H1 (cell line): Measurements from ENCODE around the gene CDRT15L2. TPM values are rescaled to one million over a fixed set of nuclear protein-coding genes. Genes with fewer than 3 reads are reported as not detected.

Source experiments
- CTCF ChIA-PET: fragments of 300-600 bp; sonication (Branson Sonifier 250); formaldehyde crosslinking; loops from one replicate; lab custom pipeline; 2021; ENCODE audit not compliant: partially characterized antibody; lab: Charles Lee
- POLR2A ChIA-PET: fragments of 300-600 bp; sonication (Branson Sonifier 250); formaldehyde crosslinking; loops from one replicate; lab custom pipeline; 2021; ENCODE audit warnings: inconsistent platforms; ENCODE audit not compliant: partially characterized antibody; lab: Charles Lee
- DNase-seq, 2 experiments: peaks; one replicate each; pipeline versions ENCODE4 v3.0.0 to v3.0.0-alpha.2; 2010 to 2022; ENCODE audit warnings: low spot score in 2 of 2, low read depth in 1 of 2, mixed read lengths in 1 of 2
- FAIRE-seq: peaks from 2 replicates; lab custom pipeline; 2011; peaks lifted over from hg19 to GRCh38; lab: Jason Lieb, UNC
- H2AFZ ChIP-seq: 2 replicates; pipeline ENCODE4 v1.8.1; 2012; ENCODE audit warnings: low read length, inconsistent platforms
- H2AK5ac ChIP-seq: 2 replicates; pipeline ENCODE4 v1.6.1; 2013; ENCODE audit warnings: low read depth, low read length
- H2BK120ac ChIP-seq: replicated peaks from 2 replicates; pipeline ENCODE3; 2013; ENCODE audit warnings: low read depth, low read length, inconsistent platforms
- H2BK12ac ChIP-seq: 2 replicates; pipeline ENCODE4 v1.6.1; 2013; ENCODE audit warnings: low read depth, low read length
- H2BK15ac ChIP-seq: 2 replicates; pipeline ENCODE4 v1.6.1; 2013; ENCODE audit warnings: low read length
- H2BK20ac ChIP-seq: 2 replicates; pipeline ENCODE4 v1.6.1; 2013; ENCODE audit warnings: low read length
- H2BK5ac ChIP-seq: 2 replicates; pipeline ENCODE4 v1.6.1; 2013; ENCODE audit warnings: low read depth, low read length
- H3K14ac ChIP-seq: 2 replicates; pipeline ENCODE4 v1.6.1; 2013; ENCODE audit warnings: inconsistent platforms; ENCODE audit not compliant: insufficient read length
- H3K18ac ChIP-seq: 2 replicates; pipeline ENCODE4 v1.6.1; 2013; ENCODE audit warnings: low read length; ENCODE audit errors: extremely low read depth
- H3K23ac ChIP-seq: 2 replicates; pipeline ENCODE4 v1.6.1; 2013; ENCODE audit warnings: inconsistent platforms; ENCODE audit not compliant: insufficient read length
- H3K23me2 ChIP-seq: 2 replicates; pipeline ENCODE4 v1.6.1; 2013; ENCODE audit warnings: low read depth, low read length
- H3K27ac ChIP-seq: 2 replicates; pipeline ENCODE4 v1.6.1; 2011; ENCODE audit warnings: low read depth, low read length, inconsistent platforms
- H3K27me3 ChIP-seq, 4 experiments: replicated peaks in 1 of 4; 1 replicate in 1 of 4; 2 replicates in 3 of 4; pipeline versions ENCODE4 v1.6.1 to v1.8.1; 2011 to 2013; ENCODE audit warnings: low read length in 3 of 4, mild to moderate bottlenecking in 3 of 4, inconsistent platforms in 2 of 4, mixed read lengths in 2 of 4, moderate library complexity in 1 of 4; ENCODE audit not compliant: control insufficient read depth in 3 of 4, insufficient read depth in 3 of 4; ENCODE audit errors: extremely low read depth in 1 of 4
- H3K36me3 ChIP-seq, 4 experiments: 2 replicates each; pipeline versions ENCODE4 v1.6.1 to v1.8.1; 2011 to 2013; ENCODE audit warnings: mild to moderate bottlenecking in 4 of 4, low read length in 3 of 4, moderate library complexity in 2 of 4, control low read depth in 1 of 4, inconsistent platforms in 1 of 4; ENCODE audit not compliant: insufficient read depth in 4 of 4, control insufficient read depth in 2 of 4
- H3K4ac ChIP-seq: replicated peaks from 2 replicates; pipeline ENCODE3; 2013; ENCODE audit warnings: low read length, low read depth, mixed read lengths, inconsistent platforms; ENCODE audit not compliant: insufficient read length
- H3K4me1 ChIP-seq, 4 experiments: replicated peaks in 1 of 4; 1 replicate in 1 of 4; 2 replicates in 3 of 4; pipeline versions ENCODE4 v1.6.1 to v1.8.1; 2011 to 2013; ENCODE audit warnings: low read length in 3 of 4, inconsistent platforms in 2 of 4, mixed read lengths in 1 of 4; ENCODE audit not compliant: insufficient read depth in 4 of 4, control insufficient read depth in 3 of 4
- H3K4me2 ChIP-seq, 2 experiments: 2 replicates each; pipeline versions ENCODE4 v1.6.1 to v1.8.1; 2011 to 2013; ENCODE audit warnings: low read depth in 2 of 2, low read length in 2 of 2, control low read depth in 1 of 2, inconsistent platforms in 1 of 2, mild to moderate bottlenecking in 1 of 2; ENCODE audit not compliant: insufficient read depth in 1 of 2
- H3K4me3 ChIP-seq, 4 experiments: fragments of 200-600, 300-600 bp in 1 of 4; sonication (generic), shearing (Covaris generic), sonication (Bioruptor Twin) in 1 of 4; 2 replicates each; pipeline versions ENCODE4 v1.5.1 to v1.8.1; 2011 to 2016; ENCODE audit warnings: low read length in 4 of 4, low read depth in 3 of 4, control low read depth in 2 of 4, inconsistent platforms in 2 of 4, mild to moderate bottlenecking in 2 of 4, mixed read lengths in 1 of 4, moderate library complexity in 1 of 4; ENCODE audit not compliant: insufficient read depth in 2 of 4; ENCODE audit errors: extremely low read depth in 1 of 4
- H3K56ac ChIP-seq: replicated peaks from 2 replicates; pipeline ENCODE3; 2013; ENCODE audit warnings: low read depth, mild to moderate bottlenecking, mixed read lengths, low read length, inconsistent platforms; ENCODE audit not compliant: insufficient read length
- H3K79me1 ChIP-seq: 2 replicates; pipeline ENCODE4 v1.6.1; 2013; ENCODE audit warnings: low read depth, low read length, control low read depth
- H3K79me2 ChIP-seq, 2 experiments: 2 replicates each; pipeline versions ENCODE4 v1.6.1 to v1.8.1; 2012 to 2013; ENCODE audit warnings: low read length in 2 of 2, mild to moderate bottlenecking in 2 of 2, inconsistent platforms in 1 of 2; ENCODE audit not compliant: insufficient read depth in 2 of 2, control insufficient read depth in 1 of 2
- H3K9ac ChIP-seq, 4 experiments: replicated peaks in 1 of 4; 1 replicate in 1 of 4; 2 replicates in 3 of 4; pipeline versions ENCODE4 v1.6.1 to v1.8.1; 2011 to 2013; ENCODE audit warnings: low read depth in 3 of 4, low read length in 3 of 4, control low read depth in 2 of 4, mild to moderate bottlenecking in 2 of 4, moderate library complexity in 2 of 4, inconsistent platforms in 1 of 4; ENCODE audit errors: extremely low read depth in 1 of 4
- H3K9me3 ChIP-seq, 2 experiments: 2 replicates each; pipeline versions ENCODE4 v1.6.1 to v1.8.1; 2012 to 2013; ENCODE audit warnings: mild to moderate bottlenecking in 2 of 2, moderate library complexity in 2 of 2, control low read depth in 1 of 2, inconsistent platforms in 1 of 2, low read depth in 1 of 2, low read length in 1 of 2, mixed read lengths in 1 of 2; ENCODE audit not compliant: insufficient read depth in 2 of 2
- H4K20me1 ChIP-seq, 2 experiments: replicated peaks in 1 of 2; 2 replicates each; pipeline versions ENCODE3 to v1.8.1; 2011 to 2013; ENCODE audit warnings: inconsistent platforms in 2 of 2, low read length in 2 of 2, mild to moderate bottlenecking in 1 of 2; ENCODE audit not compliant: insufficient read depth in 2 of 2, control insufficient read depth in 1 of 2
- H4K5ac ChIP-seq: 2 replicates; pipeline ENCODE4 v1.6.1; 2013; ENCODE audit warnings: low read length, low read depth, mixed read lengths, inconsistent platforms; ENCODE audit not compliant: insufficient read length
- H4K8ac ChIP-seq: 2 replicates; pipeline ENCODE4 v1.8.0; 2013; ENCODE audit warnings: mild to moderate bottlenecking, moderate library complexity, low read length, inconsistent platforms; ENCODE audit not compliant: insufficient read depth; ENCODE audit errors: extremely low read depth
- H4K91ac ChIP-seq: replicated peaks from 2 replicates; pipeline ENCODE3; 2013; ENCODE audit warnings: low read length, mixed read lengths, inconsistent platforms; ENCODE audit not compliant: insufficient read length
- CEBPB ChIP-seq: IDR thresholded peaks from 2 replicates; pipeline ENCODE4 v1.6.1; 2012; ENCODE audit warnings: low read depth, low read length
- RXRA ChIP-seq: IDR thresholded peaks from 2 replicates; pipeline ENCODE4 v1.6.1; 2011; ENCODE audit warnings: low read depth, mild to moderate bottlenecking, low read length, moderate library complexity; ENCODE audit not compliant: insufficient read depth
- WGBS, 2 experiments: shearing (Covaris generic) in 1 of 2; methylation state at CpG; one replicate each; pipeline versions ENCODE4 v1.1.6 to v1.1.7; 2013 to 2015; ENCODE audit warnings: low lambda C conversion rate in 2 of 2, mixed read lengths in 2 of 2, inconsistent platforms in 1 of 2, low coverage in 1 of 2, missing lambda C conversion rate in 1 of 2; ENCODE audit not compliant: insufficient replicate concordance in 2 of 2, insufficient coverage in 1 of 2, insufficient read length in 1 of 2; ENCODE audit errors: extremely low coverage in 1 of 2, missing lambda C conversion rate in 1 of 2; 5-methylcytosine and 5-hydroxymethylcytosine counted together
- polyA plus RNA-seq, 7 experiments: library from polyadenylated mRNA; depleted of rRNA in 3 of 7; stranded (reverse) in 5 of 7; unstranded in 2 of 7; fragments of >200 nt in 5 of 7; fragments of 200-250 nt in 2 of 7; gene quantifications; 1 replicate in 5 of 7; 2 replicates in 1 of 7; 4 replicates in 1 of 7; pipeline versions ENCODE4 v1.2.1 to v1.2.3, GENCODE V29; 2011 to 2013; ENCODE audit warnings: missing spikeins in 2 of 7, mixed read lengths in 2 of 7
- total RNA-seq: library from RNA; stranded (reverse); fragmentation: NEBNext Ultra II Directional; extraction: Animal tissue kit (Norgen Biotek cat#: 25700); gene quantifications from 2 replicates; pipeline ENCODE4 v1.2.1, GENCODE V29; 2021

Gene CDRT15L2
- total and polyA plus RNA-seq, 2 of the 8 experiments (the other 6 are each of a cell fraction or from before 2014, with no cell fraction given) = not detected

- H3K23ac ChIP-seq = no peak overlapping the region
- H2BK20ac ChIP-seq = no peak overlapping the region
- no peak overlapping the region for H2BK12ac ChIP-seq
- H3K36me3 ChIP-seq = no peaks in the 10 kb centered on the region
- no peak overlapping the region for H3K9ac ChIP-seq
- no peaks in the 10 kb centered on the region for H3K9me3 ChIP-seq
- H3K27me3 ChIP-seq = no peaks in the 10 kb centered on the region; a peak in 1 of 7 replicates
- H2BK15ac ChIP-seq = no peak overlapping the region
- H2BK5ac ChIP-seq = no peak overlapping the region
- no peaks in the 10 kb centered on the region for H3K4me1 ChIP-seq
- H3K4ac ChIP-seq = no peak overlapping the region
- H3K79me1 ChIP-seq = no peaks in the 10 kb centered on the region
- no peak overlapping the region for H3K4me2 ChIP-seq
- no peak overlapping the region for H2BK120ac ChIP-seq
- H4K8ac ChIP-seq = no peak overlapping the region
- TF ChIP-seq CEBPB = no peak
- TF ChIP-seq RXRA = no peak
- 86% methylated on average over 16 of the region's 16 CpGs; no CpG with 5 or more reads in 1 of the 2 experiments for WGBS, 2 experiments
- H3K79me2 ChIP-seq = no peaks in the 10 kb centered on the region
- no peak overlapping the region for H4K5ac ChIP-seq
- no peak overlapping the region for H4K91ac ChIP-seq
- no peak overlapping the region for H2AK5ac ChIP-seq
- H3K4me3 ChIP-seq = no peak overlapping the region
- POLR2A ChIA-PET = no interaction called here
- CTCF ChIA-PET = no interaction called here
- H2AFZ ChIP-seq = no peak overlapping the region
- no peak overlapping the region for H3K56ac ChIP-seq
- FAIRE-seq (no peak), DNase-seq (no peak)
- no peaks in the 10 kb centered on the region for H3K23me2 ChIP-seq
- no peak overlapping the region for H3K14ac ChIP-seq
- H3K18ac ChIP-seq = no peak overlapping the region
- H4K20me1 ChIP-seq = no peaks in the 10 kb centered on the region
- H3K27ac ChIP-seq = no peak overlapping the region
These were observed 33.1 kb downstream of the CDRT15L2 start for GRCh38 chr17:20612635-20613034.
